Liver (tissue), 9 donors: ENCODE results near the gene LURAP1L. TPM values are rescaled to one million over a fixed set of nuclear protein-coding genes. Genes with fewer than 3 reads are reported as not detected.

Experiments used
- DNase-seq: peaks from one replicate; pipeline ENCODE4 v3.0.0-alpha.2; 2017; ENCODE audit warnings: low spot score
- H3K27ac ChIP-seq, 2 donors: one replicate each; pipeline ENCODE4 v1.7.0; 2013; ENCODE audit warnings: inconsistent platforms in 2 of 2, low read length in 2 of 2, control low read depth in 1 of 2, low read depth in 1 of 2, mild to moderate bottlenecking in 1 of 2
- H3K27me3 ChIP-seq, 4 donors: one replicate each; pipeline versions ENCODE4 v1.6.1 to v1.7.0; 2013; ENCODE audit warnings: low read length in 3 of 4, inconsistent platforms in 1 of 4, mild to moderate bottlenecking in 1 of 4, moderate library complexity in 1 of 4; ENCODE audit not compliant: control insufficient read depth in 4 of 4, insufficient read depth in 4 of 4
- H3K36me3 ChIP-seq, 4 donors: one replicate each; pipeline versions ENCODE4 v1.6.1 to v1.7.0; 2013; ENCODE audit warnings: low read length in 3 of 4, mild to moderate bottlenecking in 3 of 4, low read depth in 1 of 4, moderate library complexity in 1 of 4; ENCODE audit not compliant: control insufficient read depth in 4 of 4, insufficient read depth in 3 of 4
- H3K4me1 ChIP-seq, 4 donors: one replicate each; pipeline versions ENCODE4 v1.6.1 to v1.7.0; 2013; ENCODE audit warnings: low read length in 3 of 4, mild to moderate bottlenecking in 3 of 4, moderate library complexity in 1 of 4; ENCODE audit not compliant: control insufficient read depth in 4 of 4, insufficient read depth in 4 of 4
- H3K4me3 ChIP-seq, 3 donors: one replicate each; pipeline versions ENCODE4 v1.6.1 to v1.7.0; 2013; ENCODE audit warnings: low read length in 3 of 3, control low read depth in 1 of 3, low read depth in 1 of 3, mild to moderate bottlenecking in 1 of 3
- H3K9ac ChIP-seq, 2 donors: one replicate each; pipeline ENCODE4 v1.7.0; 2013; ENCODE audit warnings: low read length in 2 of 2, mild to moderate bottlenecking in 2 of 2, moderate library complexity in 2 of 2, control low read depth in 1 of 2, low read depth in 1 of 2
- H3K9me3 ChIP-seq, 4 donors: one replicate each; pipeline versions ENCODE4 v1.6.1 to v1.7.0; 2013; ENCODE audit warnings: low read length in 3 of 4; ENCODE audit not compliant: control insufficient read depth in 4 of 4
- EGR1 ChIP-seq, 2 donors: IDR thresholded peaks; 2 replicates each; pipeline ENCODE4 v1.6.1; 2016 to 2018; ENCODE audit warnings: antibody characterized with exemption in 2 of 2, low read depth in 2 of 2
- FOXA1 ChIP-seq: IDR thresholded peaks from 2 replicates; pipeline ENCODE4 v1.6.1; 2016; ENCODE audit warnings: antibody characterized with exemption
- FOXA2 ChIP-seq: IDR thresholded peaks from 2 replicates; pipeline ENCODE4 v1.6.1; 2016; ENCODE audit warnings: antibody characterized with exemption
- GABPA ChIP-seq, 2 donors: IDR thresholded peaks in 1 of 2; conservative IDR thresholded peaks in 1 of 2; 2 replicates each; pipeline ENCODE4 v1.6.1; 2016; ENCODE audit warnings: antibody characterized with exemption in 2 of 2, mild to moderate bottlenecking in 1 of 2, moderate library complexity in 1 of 2
- HNF4A ChIP-seq, 2 donors: conservative IDR thresholded peaks; 2 replicates each; pipeline ENCODE4 v1.6.1; 2016; ENCODE audit warnings: antibody characterized with exemption in 2 of 2, mild to moderate bottlenecking in 2 of 2
- HNF4G ChIP-seq: IDR thresholded peaks from 2 replicates; pipeline ENCODE4 v1.6.1; 2016; ENCODE audit warnings: antibody characterized with exemption
- JUND ChIP-seq, 2 donors: IDR thresholded peaks; 2 replicates each; pipeline ENCODE4 v1.6.1; 2016; ENCODE audit warnings: antibody characterized with exemption in 2 of 2
- NR2F2 ChIP-seq: IDR thresholded peaks from 2 replicates; pipeline ENCODE4 v1.6.1; 2016; ENCODE audit warnings: antibody characterized with exemption
- RAD21 ChIP-seq, 2 donors: IDR thresholded peaks; 2 replicates each; pipeline ENCODE4 v1.6.1; 2016; ENCODE audit warnings: antibody characterized with exemption in 2 of 2, mild to moderate bottlenecking in 2 of 2
- RXRA ChIP-seq, 2 donors: IDR thresholded peaks; 2 replicates each; pipeline ENCODE4 v1.6.1; 2017 to 2018; ENCODE audit warnings: antibody characterized with exemption in 2 of 2, mild to moderate bottlenecking in 1 of 2
- SP1 ChIP-seq: IDR thresholded peaks from 2 replicates; pipeline ENCODE4 v1.6.1; 2018; ENCODE audit warnings: antibody characterized with exemption, mild to moderate bottlenecking
- TAF1 ChIP-seq: conservative IDR thresholded peaks from 2 replicates; pipeline ENCODE4 v1.6.1; 2016; ENCODE audit warnings: antibody characterized with exemption, mild to moderate bottlenecking
- YY1 ChIP-seq: IDR thresholded peaks from 2 replicates; pipeline ENCODE4 v1.6.1; 2016; ENCODE audit warnings: antibody characterized with exemption, mild to moderate bottlenecking
- WGBS: extraction: QIAGEN DNeasy Blood & Tissue Kit; methylation state at CpG from one replicate; pipeline ENCODE4 v1.1.7; 2013; 5-methylcytosine and 5-hydroxymethylcytosine counted together
- polyA plus RNA-seq, 2 donors: library from polyadenylated mRNA; stranded (reverse) in 1 of 2; unstranded in 1 of 2; fragments of 200-250 nt in 1 of 2; fragments of >200 nt in 1 of 2; fragmentation: Nextera tagmentation in 1 of 2; extraction: Ambion mirVana in 1 of 2; gene quantifications; one replicate each; pipeline versions ENCODE4 v1.2.1 to v1.2.3, GENCODE V29; 2013 to 2015
- total RNA-seq, 2 donors: library from RNA; depleted of rRNA; stranded (reverse); fragments of >200 nt; gene quantifications; one replicate each; pipeline ENCODE4 v1.2.3, GENCODE V29; 2014
- TF ChIP-seq, protein P1 (sequence below): IDR thresholded peaks from 2 replicates; pipeline ENCODE4 v1.6.1; 2016; ENCODE audit warnings: antibody characterized with exemption
- TF ChIP-seq, protein P2 (sequence below): IDR thresholded peaks from 2 replicates; pipeline ENCODE4 v1.6.1; 2016; ENCODE audit warnings: antibody characterized with exemption, mild to moderate bottlenecking
- TF ChIP-seq, protein P3 (sequence below): IDR thresholded peaks from 2 replicates; pipeline ENCODE4 v1.6.1; 2016; ENCODE audit warnings: antibody characterized with exemption
- TF ChIP-seq, protein P4 (sequence below): fragments of 150-350 bp; IDR thresholded peaks from 2 replicates; pipeline ENCODE4 v1.5.1; 2017; ENCODE audit warnings: improper control_type of control experiment, low read depth, low read length; ENCODE audit not compliant: missing input control
- TF ChIP-seq, protein P5 (sequence below): IDR thresholded peaks from 2 replicates; pipeline ENCODE4 v1.6.1; 2016; ENCODE audit warnings: antibody characterized with exemption
- donor health status: healthy.
- donor health status: healthy.
- donor health status: healthy.
- donor health status: healthy.
- donor health status: healthy.

The LURAP1L gene
- total and polyA plus RNA-seq, 4 donors, result 4.2 to 18.6 (median 8.9) TPM

DNA sequence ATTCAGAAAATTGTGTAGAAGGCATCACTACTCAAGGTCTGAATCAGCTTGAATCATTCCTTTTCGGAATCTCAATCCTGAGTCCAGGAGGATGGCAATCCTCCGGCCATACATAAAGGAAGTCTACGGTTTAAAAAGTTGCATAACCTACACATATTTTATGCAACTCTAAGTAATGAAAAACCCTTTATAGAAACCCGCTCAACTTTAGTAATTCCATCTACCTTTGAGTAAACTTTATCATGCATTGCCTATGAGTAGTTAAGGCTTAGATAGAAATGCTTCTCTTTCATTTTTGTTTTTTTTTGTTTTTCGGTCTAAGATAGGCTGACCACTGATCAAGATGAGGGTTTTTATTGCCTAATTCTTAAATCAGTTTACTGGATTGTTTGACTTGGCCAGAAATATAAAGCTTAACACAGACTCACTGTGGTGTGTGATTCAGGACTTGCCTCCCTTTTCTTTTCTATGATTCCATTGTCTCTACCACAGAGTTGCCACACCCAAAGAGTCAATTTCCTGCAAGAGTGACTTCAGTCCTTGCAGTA, 85.0 kb downstream of the LURAP1L start:
- no peaks in the 10 kb centered on the region for H3K9me3 ChIP-seq
- TF ChIP-seq YY1 (no peak), JUND (IDR thresholded peaks at IDR 0.05) (no peak), HNF4A (conservative IDR thresholded peaks at IDR 0.05) (no peak), RXRA (IDR thresholded peaks at IDR 0.05) (no peak), NR2F2 (no peak), SP1 (no peak), GABPA (IDR thresholded peaks at IDR 0.05 in 1 of 2, conservative IDR thresholded peaks at IDR 0.05 in 1 of 2) (no peak), FOXA2 (no peak), RAD21 (IDR thresholded peaks at IDR 0.05) (no peak), EGR1 (IDR thresholded peaks at IDR 0.05; ENCODE audit: low read depth in 2 of 2) (no peak), TAF1 (no peak), HNF4G (no peak), FOXA1 (no peak)
- TF ChIP-seq, protein P1, sequence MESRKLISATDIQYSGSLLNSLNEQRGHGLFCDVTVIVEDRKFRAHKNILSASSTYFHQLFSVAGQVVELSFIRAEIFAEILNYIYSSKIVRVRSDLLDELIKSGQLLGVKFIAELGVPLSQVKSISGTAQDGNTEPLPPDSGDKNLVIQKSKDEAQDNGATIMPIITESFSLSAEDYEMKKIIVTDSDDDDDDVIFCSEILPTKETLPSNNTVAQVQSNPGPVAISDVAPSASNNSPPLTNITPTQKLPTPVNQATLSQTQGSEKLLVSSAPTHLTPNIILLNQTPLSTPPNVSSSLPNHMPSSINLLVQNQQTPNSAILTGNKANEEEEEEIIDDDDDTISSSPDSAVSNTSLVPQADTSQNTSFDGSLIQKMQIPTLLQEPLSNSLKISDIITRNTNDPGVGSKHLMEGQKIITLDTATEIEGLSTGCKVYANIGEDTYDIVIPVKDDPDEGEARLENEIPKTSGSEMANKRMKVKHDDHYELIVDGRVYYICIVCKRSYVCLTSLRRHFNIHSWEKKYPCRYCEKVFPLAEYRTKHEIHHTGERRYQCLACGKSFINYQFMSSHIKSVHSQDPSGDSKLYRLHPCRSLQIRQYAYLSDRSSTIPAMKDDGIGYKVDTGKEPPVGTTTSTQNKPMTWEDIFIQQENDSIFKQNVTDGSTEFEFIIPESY, result no peak
- TF ChIP-seq, protein P2, sequence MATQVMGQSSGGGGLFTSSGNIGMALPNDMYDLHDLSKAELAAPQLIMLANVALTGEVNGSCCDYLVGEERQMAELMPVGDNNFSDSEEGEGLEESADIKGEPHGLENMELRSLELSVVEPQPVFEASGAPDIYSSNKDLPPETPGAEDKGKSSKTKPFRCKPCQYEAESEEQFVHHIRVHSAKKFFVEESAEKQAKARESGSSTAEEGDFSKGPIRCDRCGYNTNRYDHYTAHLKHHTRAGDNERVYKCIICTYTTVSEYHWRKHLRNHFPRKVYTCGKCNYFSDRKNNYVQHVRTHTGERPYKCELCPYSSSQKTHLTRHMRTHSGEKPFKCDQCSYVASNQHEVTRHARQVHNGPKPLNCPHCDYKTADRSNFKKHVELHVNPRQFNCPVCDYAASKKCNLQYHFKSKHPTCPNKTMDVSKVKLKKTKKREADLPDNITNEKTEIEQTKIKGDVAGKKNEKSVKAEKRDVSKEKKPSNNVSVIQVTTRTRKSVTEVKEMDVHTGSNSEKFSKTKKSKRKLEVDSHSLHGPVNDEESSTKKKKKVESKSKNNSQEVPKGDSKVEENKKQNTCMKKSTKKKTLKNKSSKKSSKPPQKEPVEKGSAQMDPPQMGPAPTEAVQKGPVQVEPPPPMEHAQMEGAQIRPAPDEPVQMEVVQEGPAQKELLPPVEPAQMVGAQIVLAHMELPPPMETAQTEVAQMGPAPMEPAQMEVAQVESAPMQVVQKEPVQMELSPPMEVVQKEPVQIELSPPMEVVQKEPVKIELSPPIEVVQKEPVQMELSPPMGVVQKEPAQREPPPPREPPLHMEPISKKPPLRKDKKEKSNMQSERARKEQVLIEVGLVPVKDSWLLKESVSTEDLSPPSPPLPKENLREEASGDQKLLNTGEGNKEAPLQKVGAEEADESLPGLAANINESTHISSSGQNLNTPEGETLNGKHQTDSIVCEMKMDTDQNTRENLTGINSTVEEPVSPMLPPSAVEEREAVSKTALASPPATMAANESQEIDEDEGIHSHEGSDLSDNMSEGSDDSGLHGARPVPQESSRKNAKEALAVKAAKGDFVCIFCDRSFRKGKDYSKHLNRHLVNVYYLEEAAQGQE, result no peak
- TF ChIP-seq, protein P3, sequence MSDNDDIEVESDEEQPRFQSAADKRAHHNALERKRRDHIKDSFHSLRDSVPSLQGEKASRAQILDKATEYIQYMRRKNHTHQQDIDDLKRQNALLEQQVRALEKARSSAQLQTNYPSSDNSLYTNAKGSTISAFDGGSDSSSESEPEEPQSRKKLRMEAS, result no peak
- TF ChIP-seq, protein P4, sequence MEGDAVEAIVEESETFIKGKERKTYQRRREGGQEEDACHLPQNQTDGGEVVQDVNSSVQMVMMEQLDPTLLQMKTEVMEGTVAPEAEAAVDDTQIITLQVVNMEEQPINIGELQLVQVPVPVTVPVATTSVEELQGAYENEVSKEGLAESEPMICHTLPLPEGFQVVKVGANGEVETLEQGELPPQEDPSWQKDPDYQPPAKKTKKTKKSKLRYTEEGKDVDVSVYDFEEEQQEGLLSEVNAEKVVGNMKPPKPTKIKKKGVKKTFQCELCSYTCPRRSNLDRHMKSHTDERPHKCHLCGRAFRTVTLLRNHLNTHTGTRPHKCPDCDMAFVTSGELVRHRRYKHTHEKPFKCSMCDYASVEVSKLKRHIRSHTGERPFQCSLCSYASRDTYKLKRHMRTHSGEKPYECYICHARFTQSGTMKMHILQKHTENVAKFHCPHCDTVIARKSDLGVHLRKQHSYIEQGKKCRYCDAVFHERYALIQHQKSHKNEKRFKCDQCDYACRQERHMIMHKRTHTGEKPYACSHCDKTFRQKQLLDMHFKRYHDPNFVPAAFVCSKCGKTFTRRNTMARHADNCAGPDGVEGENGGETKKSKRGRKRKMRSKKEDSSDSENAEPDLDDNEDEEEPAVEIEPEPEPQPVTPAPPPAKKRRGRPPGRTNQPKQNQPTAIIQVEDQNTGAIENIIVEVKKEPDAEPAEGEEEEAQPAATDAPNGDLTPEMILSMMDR, result no peak
- TF ChIP-seq, protein P5, sequence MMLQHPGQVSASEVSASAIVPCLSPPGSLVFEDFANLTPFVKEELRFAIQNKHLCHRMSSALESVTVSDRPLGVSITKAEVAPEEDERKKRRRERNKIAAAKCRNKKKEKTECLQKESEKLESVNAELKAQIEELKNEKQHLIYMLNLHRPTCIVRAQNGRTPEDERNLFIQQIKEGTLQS, result no peak
- 80% methylated on average over 5 of the region's 5 CpGs for WGBS
- H3K4me1 ChIP-seq, result no peaks in the 10 kb centered on the region
- no peak overlapping the region for H3K4me3 ChIP-seq
- H3K9ac ChIP-seq, result no peak overlapping the region
- no peaks in the 10 kb centered on the region for H3K27me3 ChIP-seq
- DNase-seq, result no peak
- no peak overlapping the region for H3K27ac ChIP-seq
- H3K36me3 ChIP-seq, result no peaks in the 10 kb centered on the region
